ENCODE data around the gene SELENBP1. TPM values are rescaled to one million over a fixed set of nuclear protein-coding genes. Genes with fewer than 3 reads are reported as not detected.

The SELENBP1 gene
- total RNA-seq, 1 donor, result 23.3 TPM

DNA sequence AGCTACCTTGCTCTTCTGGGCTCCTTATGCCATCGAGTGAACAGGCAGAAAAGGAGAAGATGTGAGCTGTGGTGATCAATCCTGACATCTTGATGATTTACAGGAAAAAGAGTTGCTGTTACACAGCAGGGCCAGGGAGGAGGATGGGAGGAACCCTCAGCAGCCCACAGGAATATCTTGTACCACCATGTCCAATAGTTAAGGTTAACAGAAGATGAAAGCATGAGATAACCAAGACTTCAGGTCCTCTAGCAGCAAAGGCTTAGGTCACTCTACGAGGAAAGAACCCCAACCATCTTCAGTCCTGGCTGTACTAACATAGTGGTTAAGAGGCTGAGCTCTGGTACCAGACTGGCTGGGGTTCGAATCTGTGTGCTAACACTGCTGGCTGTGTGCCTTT is 12.1 kb upstream of the SELENBP1 start:
- no peak overlapping the region for H3K4me3 ChIP-seq (ENCODE audit: low read depth, low read length)
- no peak for DNase-seq (ENCODE audit: low read depth)
- TF ChIP-seq, protein P1, sequence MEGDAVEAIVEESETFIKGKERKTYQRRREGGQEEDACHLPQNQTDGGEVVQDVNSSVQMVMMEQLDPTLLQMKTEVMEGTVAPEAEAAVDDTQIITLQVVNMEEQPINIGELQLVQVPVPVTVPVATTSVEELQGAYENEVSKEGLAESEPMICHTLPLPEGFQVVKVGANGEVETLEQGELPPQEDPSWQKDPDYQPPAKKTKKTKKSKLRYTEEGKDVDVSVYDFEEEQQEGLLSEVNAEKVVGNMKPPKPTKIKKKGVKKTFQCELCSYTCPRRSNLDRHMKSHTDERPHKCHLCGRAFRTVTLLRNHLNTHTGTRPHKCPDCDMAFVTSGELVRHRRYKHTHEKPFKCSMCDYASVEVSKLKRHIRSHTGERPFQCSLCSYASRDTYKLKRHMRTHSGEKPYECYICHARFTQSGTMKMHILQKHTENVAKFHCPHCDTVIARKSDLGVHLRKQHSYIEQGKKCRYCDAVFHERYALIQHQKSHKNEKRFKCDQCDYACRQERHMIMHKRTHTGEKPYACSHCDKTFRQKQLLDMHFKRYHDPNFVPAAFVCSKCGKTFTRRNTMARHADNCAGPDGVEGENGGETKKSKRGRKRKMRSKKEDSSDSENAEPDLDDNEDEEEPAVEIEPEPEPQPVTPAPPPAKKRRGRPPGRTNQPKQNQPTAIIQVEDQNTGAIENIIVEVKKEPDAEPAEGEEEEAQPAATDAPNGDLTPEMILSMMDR (IDR thresholded peaks at IDR 0.05; ENCODE audit: insufficient read depth, low read depth, low read length), result no peak

DNA sequence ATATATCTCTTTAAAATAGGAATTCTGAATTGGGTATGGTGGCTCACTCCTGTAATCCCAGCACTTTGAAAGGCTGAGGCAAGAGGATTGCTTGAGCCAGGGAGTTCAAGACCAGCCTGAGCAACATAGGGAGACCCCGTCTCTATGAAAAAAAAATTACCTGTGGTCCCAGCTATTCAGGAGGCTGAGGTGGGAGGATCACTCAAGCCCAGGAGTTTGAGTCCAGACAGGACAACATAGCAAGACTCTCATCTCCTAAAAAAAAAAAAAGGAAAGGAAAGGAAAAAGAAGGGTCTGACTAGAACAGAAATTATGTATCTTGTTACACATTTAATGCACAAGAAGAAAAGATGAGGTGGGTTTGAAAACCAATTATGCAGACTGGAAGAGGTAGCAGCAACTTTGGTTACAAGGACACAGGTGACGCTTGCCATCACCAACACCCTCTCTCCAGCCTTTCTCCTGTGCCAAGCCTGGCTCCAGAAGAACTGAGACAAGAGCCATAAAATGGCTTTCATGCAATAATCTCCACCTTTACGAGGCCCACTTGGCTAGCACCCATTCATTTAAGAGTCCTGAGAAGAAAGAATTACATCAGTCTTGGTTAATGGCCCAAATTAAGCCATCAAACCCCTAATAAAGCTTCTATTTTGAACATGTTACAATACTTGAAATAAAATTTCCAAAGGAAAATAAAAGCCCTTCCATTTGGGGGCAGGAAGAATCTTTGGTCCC is 4.8 kb upstream of the SELENBP1 start:
- TF ChIP-seq, protein P1 (IDR thresholded peaks at IDR 0.05; ENCODE audit: insufficient read depth, low read depth, low read length), result no peak
- H3K4me3 ChIP-seq (ENCODE audit: low read depth, low read length), result no peak overlapping the region
- no peak for DNase-seq (ENCODE audit: low read depth)

DNA sequence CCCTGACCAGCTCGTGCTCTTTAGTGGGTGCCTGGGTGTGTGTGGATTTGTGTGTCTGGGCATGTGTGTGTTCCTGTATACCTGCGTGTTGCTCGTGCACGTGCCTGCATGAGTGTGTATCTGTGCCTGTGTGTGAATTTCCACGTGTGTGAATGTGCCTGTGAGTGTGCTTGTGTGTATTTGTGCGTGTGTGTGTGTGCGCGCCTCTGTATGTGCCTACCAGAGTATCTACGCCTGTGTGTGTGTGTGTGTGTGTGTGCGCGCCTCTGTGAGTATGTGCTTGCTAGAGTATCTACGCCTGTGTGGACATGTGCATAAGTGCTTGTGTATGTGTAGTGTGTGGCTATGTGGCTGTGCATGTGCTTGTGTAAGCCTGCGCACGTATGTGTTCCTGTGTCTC is 691 bp upstream of the SELENBP1 start:
- no peak for DNase-seq (ENCODE audit: low read depth)
- no peak overlapping the region for H3K4me3 ChIP-seq (ENCODE audit: low read depth, low read length)
- TF ChIP-seq, protein P1 (IDR thresholded peaks at IDR 0.05; ENCODE audit: insufficient read depth, low read depth, low read length), result no peak

DNA sequence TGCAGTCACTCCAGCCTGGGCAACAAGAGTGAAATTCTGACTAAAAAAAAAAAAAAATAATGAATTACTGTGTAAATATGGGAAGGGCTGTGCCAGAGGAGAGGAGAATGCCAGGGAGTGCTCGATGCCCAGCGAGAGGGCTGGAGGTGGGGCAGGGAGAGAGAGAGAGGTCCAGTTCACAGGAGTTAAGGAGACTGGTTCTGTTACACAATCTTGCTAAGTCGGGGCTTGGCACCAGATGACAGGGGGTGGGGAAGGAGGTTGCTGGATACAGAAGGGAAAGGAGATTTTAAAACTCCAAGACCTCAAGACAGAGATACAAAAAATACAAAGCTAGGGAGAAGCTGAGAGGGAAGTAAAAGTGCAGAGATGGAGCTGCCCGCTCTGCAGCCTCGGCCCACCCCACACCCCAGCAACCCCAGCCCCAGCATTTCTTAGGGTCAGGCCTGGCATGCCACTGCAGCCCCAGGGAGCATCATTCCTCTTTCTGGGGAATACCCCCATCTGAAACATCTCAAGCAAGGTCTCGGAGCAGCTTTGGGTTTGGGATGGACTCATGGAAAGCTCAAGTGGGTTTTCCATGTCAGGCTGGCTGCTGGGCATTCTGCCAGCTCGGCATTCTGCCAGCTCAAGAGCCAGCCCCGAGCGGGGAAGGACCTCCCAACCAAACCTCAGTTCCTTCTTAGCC is 991 bp downstream of the SELENBP1 start:
- TF ChIP-seq, protein P1 (IDR thresholded peaks at IDR 0.05; ENCODE audit: insufficient read depth, low read depth, low read length), result no peak
- H3K4me3 ChIP-seq (ENCODE audit: low read depth, low read length), result peak overlapping the region; percentile 61
- DNase-seq (ENCODE audit: low read depth), result peak; percentile 61

DNA sequence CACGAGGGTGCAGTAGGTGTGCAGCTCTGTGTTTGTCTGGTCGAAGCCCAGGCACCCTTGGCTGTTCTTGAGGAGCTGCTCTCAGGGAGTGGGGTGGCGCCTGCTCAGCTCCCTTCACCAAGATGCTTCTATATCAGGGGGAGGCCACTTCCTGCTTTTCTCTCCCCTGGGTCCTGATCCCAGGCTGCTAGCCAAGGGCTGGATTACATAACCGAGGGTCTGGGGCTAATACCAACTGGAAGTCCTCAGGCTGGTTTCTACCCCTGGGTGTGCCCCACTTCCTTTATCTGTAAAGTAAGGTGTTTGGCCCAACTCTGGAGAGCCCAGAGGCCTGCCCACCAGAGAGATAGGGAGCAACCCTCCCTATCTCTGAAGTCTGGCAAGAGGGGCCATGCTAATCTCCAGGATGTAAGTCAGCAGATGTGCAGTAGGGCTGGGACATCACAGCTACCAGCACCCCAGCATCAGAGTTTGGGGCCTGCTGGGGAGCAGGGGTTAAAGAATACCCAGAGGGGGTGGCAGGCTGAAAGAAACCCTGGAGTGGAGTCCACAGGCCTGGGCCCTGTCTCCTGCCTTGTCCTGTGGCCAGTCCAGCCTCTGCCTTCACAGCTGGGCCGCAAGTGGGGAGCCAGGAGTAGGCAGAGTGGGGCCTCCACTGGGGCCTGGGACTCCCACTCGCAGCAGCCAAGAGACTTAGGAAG is 2.1 kb downstream of the SELENBP1 start:
- H3K4me3 ChIP-seq (ENCODE audit: low read depth, low read length), result no peak overlapping the region
- DNase-seq (ENCODE audit: low read depth), result peak; percentile 52
- TF ChIP-seq, protein P1 (IDR thresholded peaks at IDR 0.05; ENCODE audit: insufficient read depth, low read depth, low read length), result no peak

DNA sequence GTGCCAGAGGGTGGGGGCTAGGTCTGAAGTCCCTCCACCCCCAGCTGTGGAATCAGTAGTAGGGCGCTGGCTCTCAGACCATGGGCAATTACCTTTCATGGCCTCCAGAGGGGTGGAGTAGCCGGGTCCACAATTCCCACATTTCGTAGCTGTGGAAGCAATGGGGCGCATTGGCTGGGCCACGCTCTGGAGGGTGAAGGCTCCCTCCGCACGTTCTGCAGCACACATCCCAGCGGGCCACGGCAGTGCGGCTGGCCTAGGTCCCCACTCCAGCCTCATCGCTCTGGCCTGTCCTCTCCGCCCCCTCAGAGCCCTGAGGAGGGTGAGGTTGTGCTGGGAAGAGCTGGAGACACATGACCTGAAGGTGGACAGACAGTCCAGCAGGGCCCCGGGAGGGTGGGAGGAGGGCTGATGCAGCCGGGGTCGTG is 2.9 kb downstream of the SELENBP1 start:
- no peak for DNase-seq (ENCODE audit: low read depth)
- TF ChIP-seq, protein P1 (IDR thresholded peaks at IDR 0.05; ENCODE audit: insufficient read depth, low read depth, low read length), result no peak

More for the DNA sequence above, 2.9 kb downstream of the SELENBP1 start:
- no peak overlapping the region for H3K4me3 ChIP-seq (ENCODE audit: low read depth, low read length)
